Common myeloid progenitor, CD34-positive (primary cell): Measurements from ENCODE around the gene PARM1.

Experiments
- CTCF ChIA-PET: fragments of 350-600 bp; sonication (Branson Sonifier 250); formaldehyde crosslinking; loops from one replicate; lab custom pipeline; 2021; ENCODE audit warnings: antibody characterized with exemption; lab: Charles Lee
- POLR2A ChIA-PET: fragments of 350-600 bp; sonication (Branson Sonifier 250); formaldehyde crosslinking; loops from one replicate; lab custom pipeline; 2021; ENCODE audit warnings: antibody characterized with exemption; lab: Charles Lee
- DNase-seq, 3 donors: peaks; one replicate each; pipeline versions ENCODE4 v3.0.0 to v3.0.0-alpha.2; 2013
- H3K27ac ChIP-seq, 2 experiments: 1 replicate in 1 of 2; 2 replicates in 1 of 2; pipeline ENCODE4 v1.7.0; 2013; ENCODE audit warnings: inconsistent platforms in 2 of 2, low read length in 2 of 2, mild to moderate bottlenecking in 2 of 2, low read depth in 1 of 2, moderate library complexity in 1 of 2; ENCODE audit not compliant: severe bottlenecking in 2 of 2, insufficient read depth in 1 of 2, poor library complexity in 1 of 2
- H3K27me3 ChIP-seq, 5 experiments: replicated peaks in 2 of 5; 1 replicate in 3 of 5; 2 replicates in 2 of 5; pipeline versions ENCODE4 v1.6.1 to v1.7.0; 2013; ENCODE audit warnings: low read length in 4 of 5, mild to moderate bottlenecking in 2 of 5, moderate library complexity in 2 of 5, inconsistent platforms in 1 of 5; ENCODE audit not compliant: insufficient read depth in 5 of 5, control insufficient read depth in 4 of 5
- H3K36me3 ChIP-seq, 4 experiments: 1 replicate in 2 of 4; 2 replicates in 2 of 4; pipeline versions ENCODE4 v1.6.1 to v1.7.0; 2013; ENCODE audit warnings: low read length in 3 of 4, control low read depth in 1 of 4, mild to moderate bottlenecking in 1 of 4; ENCODE audit not compliant: control insufficient read depth in 4 of 4, insufficient read depth in 4 of 4
- H3K4me1 ChIP-seq, 4 experiments: 1 replicate in 3 of 4; 2 replicates in 1 of 4; pipeline versions ENCODE4 v1.6.1 to v1.7.1; 2013; ENCODE audit warnings: low read length in 3 of 4, mild to moderate bottlenecking in 3 of 4, control low read depth in 1 of 4, inconsistent platforms in 1 of 4, moderate library complexity in 1 of 4; ENCODE audit not compliant: control insufficient read depth in 4 of 4, insufficient read depth in 4 of 4; ENCODE audit errors: control extremely low read depth in 1 of 4
- H3K4me3 ChIP-seq, 7 experiments: 1 replicate in 4 of 7; 2 replicates in 3 of 7; pipeline versions ENCODE4 v1.5.1 to v1.7.0; 2013; ENCODE audit warnings: mild to moderate bottlenecking in 7 of 7, low read length in 6 of 7, moderate library complexity in 6 of 7, inconsistent platforms in 2 of 7, low read depth in 2 of 7, control low read depth in 1 of 7; ENCODE audit not compliant: insufficient read depth in 4 of 7, control insufficient read depth in 1 of 7; ENCODE audit errors: extremely low read depth in 1 of 7
- H3K9me3 ChIP-seq, 5 experiments: 1 replicate in 4 of 5; 2 replicates in 1 of 5; pipeline versions ENCODE4 v1.6.1 to v1.7.1; 2013; ENCODE audit warnings: low read length in 4 of 5, mild to moderate bottlenecking in 2 of 5, inconsistent platforms in 1 of 5, low read depth in 1 of 5, moderate library complexity in 1 of 5; ENCODE audit not compliant: control insufficient read depth in 4 of 5, insufficient read depth in 2 of 5; ENCODE audit errors: control extremely low read depth in 1 of 5
- WGBS: methylation state at CpG from one replicate; pipeline ENCODE4 v1.1.5; 2013; ENCODE audit not compliant: insufficient coverage; 5-methylcytosine and 5-hydroxymethylcytosine counted together

The PARM1 gene

GRCh38 chr4:75065909-75066308, 133.0 kb downstream of the PARM1 start:
- H3K27me3 ChIP-seq, result peaks cover 0 to 7% (median 0%) of the 10 kb centered on the region in 5 experiments
- no peaks in the 10 kb centered on the region for H3K9me3 ChIP-seq
- H3K4me3 ChIP-seq, result no peak overlapping the region
- ChIA-PET POLR2A (no interaction called here), CTCF (no interaction called here)
- DNase-seq, result no peak
- H3K4me1 ChIP-seq, result peaks cover 0 to 4% (median 0%) of the 10 kb centered on the region in 4 experiments
- no peak overlapping the region for H3K27ac ChIP-seq
- no peaks in the 10 kb centered on the region for H3K36me3 ChIP-seq

GRCh38 chr4:75069493-75070074, 136.7 kb downstream of the PARM1 start:
- ChIA-PET POLR2A (no interaction called here), CTCF (no interaction called here)
- Histone ChIP-seq H3K27me3 (peaks cover 0 to 7% (median 0%) of the 10 kb centered on the region in 5 experiments), H3K36me3 (no peaks in the 10 kb centered on the region), H3K4me3 (no peak overlapping the region), H3K4me1 (peaks cover 0 to 4% (median 0%) of the 10 kb centered on the region in 4 experiments), H3K9me3 (no peaks in the 10 kb centered on the region), H3K27ac (no peak overlapping the region)
- WGBS, result 88% methylated on average over 2 of the region's 7 CpGs
- no peak for DNase-seq

GRCh38 chr4:75071317-75071716, 138.4 kb downstream of the PARM1 start:
- Histone ChIP-seq H3K27me3 (peaks cover 0 to 7% (median 0%) of the 10 kb centered on the region in 5 experiments), H3K27ac (no peak overlapping the region), H3K9me3 (no peaks in the 10 kb centered on the region), H3K4me3 (no peak overlapping the region), H3K4me1 (no peaks in the 10 kb centered on the region), H3K36me3 (no peaks in the 10 kb centered on the region)
- ChIA-PET POLR2A (no interaction called here), CTCF (no interaction called here)
- WGBS, result 100% methylated on average over 2 of the region's 4 CpGs
- DNase-seq, result no peak

- Histone ChIP-seq H3K4me1 (no peaks in the 10 kb centered on the region), H3K36me3 (no peaks in the 10 kb centered on the region), H3K27me3 (no peaks in the 10 kb centered on the region), H3K9me3 (peaks cover 0 to 2% (median 0%) of the 10 kb centered on the region in 5 experiments), H3K27ac (no peak overlapping the region), H3K4me3 (no peak overlapping the region)
- ChIA-PET POLR2A (no interaction called here), CTCF (no interaction called here)
- no peak for DNase-seq
- WGBS, result 88% methylated on average over 1 of the region's 2 CpGs
These were observed 148.0 kb downstream of the PARM1 start for GRCh38 chr4:75080888-75081287.

- Histone ChIP-seq H3K9me3 (peaks cover 0 to 2% (median 2%) of the 10 kb centered on the region in 5 experiments), H3K4me1 (no peaks in the 10 kb centered on the region), H3K4me3 (no peak overlapping the region), H3K36me3 (no peaks in the 10 kb centered on the region), H3K27me3 (no peaks in the 10 kb centered on the region), H3K27ac (no peak overlapping the region)
- 100% methylated on average over 1 of the region's 1 CpG for WGBS
- ChIA-PET POLR2A (no interaction called here), CTCF (no interaction called here)
- no peak for DNase-seq
These were observed 148.6 kb downstream of the PARM1 start for GRCh38 chr4:75081561-75081960.

GRCh38 chr4:75087416-75087815, 154.5 kb downstream of the PARM1 start:
- ChIA-PET POLR2A (no interaction called here), CTCF (no interaction called here)
- WGBS, result no CpG with 5 or more reads among the region's 1 CpG

GRCh38 chr4:75087865-75088264, 154.9 kb downstream of the PARM1 start:
- 100% methylated on average over 2 of the region's 2 CpGs for WGBS
- CTCF ChIA-PET, result no interaction called here
- H3K4me3 ChIP-seq, result no peak overlapping the region
- no peak overlapping the region for H3K27ac ChIP-seq
- DNase-seq, result no peak
- POLR2A ChIA-PET, result no interaction called here
- H3K9me3 ChIP-seq, result peaks cover 0 to 2% (median 0%) of the 10 kb centered on the region in 5 experiments
- H3K36me3 ChIP-seq, result no peaks in the 10 kb centered on the region
- no peaks in the 10 kb centered on the region for H3K27me3 ChIP-seq
- H3K4me1 ChIP-seq, result no peaks in the 10 kb centered on the region

More at GRCh38 chr4:75087416-75087815, 154.5 kb downstream of the PARM1 start:
- H3K36me3 ChIP-seq, result no peaks in the 10 kb centered on the region
- peaks cover 0 to 2% (median 0%) of the 10 kb centered on the region in 5 experiments for H3K9me3 ChIP-seq
- no peak overlapping the region for H3K27ac ChIP-seq
- no peak for DNase-seq
- H3K4me1 ChIP-seq, result no peaks in the 10 kb centered on the region
- no peak overlapping the region for H3K4me3 ChIP-seq
- no peaks in the 10 kb centered on the region for H3K27me3 ChIP-seq
